A673 (cell line): ENCODE data around the gene BICC1. TPM values are rescaled to one million over a fixed set of nuclear protein-coding genes. Genes with fewer than 3 reads are reported as not detected.

ENCODE experiments used
- BruUV-seq: library from RNA; stranded (reverse); fragments of 400-500 nt; replicated peaks from 2 replicates; lab custom pipeline; 2021; lab: Mats Ljungman, UMichigan
- CTCF ChIA-PET: fragments of 300-600 bp; sonication (Branson Sonifier 250); formaldehyde crosslinking; loops from one replicate; lab custom pipeline; 2022; ENCODE audit warnings: antibody characterized with exemption; lab: Charles Lee
- POLR2A ChIA-PET: fragments of 300-600 bp; sonication (Branson Sonifier 250); formaldehyde crosslinking; loops from one replicate; lab custom pipeline; 2022; ENCODE audit warnings: antibody characterized with exemption; ENCODE audit not compliant: low non-redundant PET; lab: Charles Lee
- DNase-seq: peaks from one replicate; pipeline ENCODE4 v3.0.0-alpha.2; 2015; ENCODE audit warnings: low spot score
- H3K27ac ChIP-seq: fragments of 200-600 bp; sonication (generic); 2 replicates; pipeline ENCODE4 v1.5.1; 2016; ENCODE audit warnings: mixed run types, low read depth, mild to moderate bottlenecking, mixed read lengths, antibody characterized with exemption, low read length; ENCODE audit not compliant: poor library complexity, severe bottlenecking
- H3K27me3 ChIP-seq: fragments of 200-600 bp; sonication (generic); replicated peaks from 2 replicates; pipeline ENCODE4 v1.6.1; 2017; ENCODE audit warnings: mixed run types, low read depth, mild to moderate bottlenecking, mixed read lengths, antibody characterized with exemption, low read length; ENCODE audit not compliant: insufficient read depth, poor library complexity
- H3K36me3 ChIP-seq: fragments of 200-600 bp; sonication (generic); 2 replicates; pipeline ENCODE4 v1.6.1; 2016; ENCODE audit warnings: mixed run types, mild to moderate bottlenecking, mixed read lengths, antibody characterized with exemption, low read length; ENCODE audit not compliant: insufficient read depth, poor library complexity, severe bottlenecking
- H3K4me1 ChIP-seq: fragments of 200-600 bp; sonication (generic); 2 replicates; pipeline ENCODE4 v1.6.1; 2017; ENCODE audit warnings: mixed run types, mild to moderate bottlenecking, mixed read lengths, antibody characterized with exemption, low read length; ENCODE audit not compliant: insufficient read depth, poor library complexity, severe bottlenecking
- H3K4me3 ChIP-seq: fragments of 200-600 bp; sonication (generic); 2 replicates; pipeline ENCODE4 v1.5.1; 2016; ENCODE audit warnings: low read depth, mixed run types, mild to moderate bottlenecking, mixed read lengths, low read length; ENCODE audit not compliant: poor library complexity, severe bottlenecking
- H3K9me3 ChIP-seq: fragments of 200-600 bp; sonication (generic); 2 replicates; pipeline ENCODE4 v1.6.1; 2016; ENCODE audit warnings: mixed run types, low read depth, mild to moderate bottlenecking, mixed read lengths, antibody characterized with exemption, low read length; ENCODE audit not compliant: poor library complexity, severe bottlenecking
- CTCF ChIP-seq: fragments of 300-800, 200-600 bp; sonication (generic); conservative IDR thresholded peaks from 2 replicates; pipeline ENCODE4 v1.5.1; 2017; ENCODE audit warnings: low read depth, mild to moderate bottlenecking, antibody characterized with exemption, low read length, moderate library complexity, mixed read lengths
- EZH2 ChIP-seq: fragments of 200-600 bp; sonication (generic); IDR thresholded peaks from 2 replicates; pipeline ENCODE4 v1.6.1; 2017; ENCODE audit warnings: borderline replicate concordance, low read depth, mild to moderate bottlenecking, mixed read lengths, antibody characterized with exemption, low read length; ENCODE audit not compliant: poor library complexity, severe bottlenecking
- intact Hi-C: fragments of 100-400 bp; cut with micrococcal nuclease; formaldehyde crosslinking; loops from one replicate; pipeline ENCODE4 v1.10.0; 2022; ENCODE audit not compliant: unreplicated experiment
- total RNA-seq: library from RNA; stranded (reverse); gene quantifications from 2 replicates; pipeline ENCODE4 v1.2.3, GENCODE V29; 2021

BICC1 gene
- total RNA-seq, 1 experiment from 2014 or later: 1.6 TPM

- Histone ChIP-seq H3K4me3 (no peak overlapping the region), H3K4me1 (no peaks in the 10 kb centered on the region), H3K9me3 (no peaks in the 10 kb centered on the region), H3K27ac (no peak overlapping the region), H3K36me3 (no peaks in the 10 kb centered on the region), H3K27me3 (no peaks in the 10 kb centered on the region)
- POLR2A ChIA-PET: no interaction called here
- TF ChIP-seq EZH2: no peak
- no peak for TF ChIP-seq CTCF
- CTCF ChIA-PET: no interaction called here
- DNase-seq: no peak
- intact Hi-C loops: no loop called here
- BruUV-seq: no TSS peak
Observed at GRCh38 chr10:58695022-58695421, 182.3 kb downstream of the BICC1 start.

GRCh38 chr10:58696736-58697135, 184.1 kb downstream of the BICC1 start:
- no peaks in the 10 kb centered on the region for H3K4me1 ChIP-seq
- no peaks in the 10 kb centered on the region for H3K9me3 ChIP-seq
- TF ChIP-seq EZH2: no peak
- no peak for TF ChIP-seq CTCF
- intact Hi-C loops: no loop called here
- no peak for DNase-seq
- H3K4me3 ChIP-seq: no peak overlapping the region
- no TSS peak for BruUV-seq
- ChIA-PET CTCF (no interaction called here), POLR2A (no interaction called here)
- H3K27ac ChIP-seq: no peak overlapping the region
- H3K36me3 ChIP-seq: no peaks in the 10 kb centered on the region
- H3K27me3 ChIP-seq: no peaks in the 10 kb centered on the region

GRCh38 chr10:58697691-58698090, 185.0 kb downstream of the BICC1 start:
- Histone ChIP-seq H3K4me1 (no peaks in the 10 kb centered on the region), H3K4me3 (no peak overlapping the region), H3K27ac (no peak overlapping the region), H3K27me3 (no peaks in the 10 kb centered on the region), H3K36me3 (no peaks in the 10 kb centered on the region), H3K9me3 (no peaks in the 10 kb centered on the region)
- peak; percentile 10 for DNase-seq
- no TSS peak for BruUV-seq
- POLR2A ChIA-PET: no interaction called here
- TF ChIP-seq EZH2: no peak
- TF ChIP-seq CTCF: no peak
- intact Hi-C loops: no loop called here
- CTCF ChIA-PET: no interaction called here
